ENCODE results near the gene RRM1. TPM values are rescaled to one million over a fixed set of nuclear protein-coding genes. Genes with fewer than 3 reads are reported as not detected.
A peak's percentile ranks its signal among the peaks of the same experiment; 100 is the strongest.

RRM1 gene
- total and polyA plus RNA-seq, 8 donors = 16.6 to 100 (median 25.7) TPM

- Histone ChIP-seq H3K9me3 (no peaks in the 10 kb centered on the region), H3K27me3 (no peaks in the 10 kb centered on the region), H3K27ac (peak overlapping the region in 1 of 5 donors; percentile 6), H3K4me3 (no peak overlapping the region), H3K36me3 (peaks cover 0 to 21% (median 17%) of the 10 kb centered on the region in 4 donors), H3K4me1 (peaks cover under 1 to 71% (median 39%) of the 10 kb centered on the region in 4 donors)
- TF ChIP-seq EP300 (IDR thresholded peaks at IDR 0.05) (no peak), POLR2AphosphoS5 (IDR thresholded peaks at IDR 0.05) (no peak), POLR2A (IDR thresholded peaks at IDR 0.05) (no peak), CTCF (IDR thresholded peaks at IDR 0.05) (no peak)
- no peak for DNase-seq
- intact Hi-C loops (cut with DNase I; ENCODE audit: low total_unique reads) = no loop called here
- WGBS, 5 donors = 86 to 97% (median 88%) methylated on average over 1 of the region's 1 CpG
Observed at GRCh38 chr11:4065086-4065485, 29.5 kb upstream of the RRM1 start.

- TF ChIP-seq CTCF (IDR thresholded peaks at IDR 0.05) = no peak
- TF ChIP-seq POLR2A (IDR thresholded peaks at IDR 0.05) = no peak
- no peak for TF ChIP-seq POLR2AphosphoS5 (IDR thresholded peaks at IDR 0.05)
- no peak for TF ChIP-seq EP300 (IDR thresholded peaks at IDR 0.05)
- intact Hi-C loops (cut with DNase I; ENCODE audit: low total_unique reads) = no loop called here
- Histone ChIP-seq H3K27ac (peak overlapping the region in 1 of 5 donors; percentile 6), H3K4me3 (no peak overlapping the region), H3K9me3 (no peaks in the 10 kb centered on the region), H3K4me1 (peaks cover 0 to 70% (median 33%) of the 10 kb centered on the region in 4 donors), H3K27me3 (no peaks in the 10 kb centered on the region), H3K36me3 (peaks cover 0 to 14% (median 12%) of the 10 kb centered on the region in 4 donors)
- peak in 1 of 2 donors; percentile 35 for DNase-seq
- 67 to 85% (median 72%) methylated on average over 2 of the region's 2 CpGs for WGBS, 5 donors
Observed at GRCh38 chr11:4065601-4066377, 28.8 kb upstream of the RRM1 start.

- intact Hi-C loops (cut with DNase I; ENCODE audit: low total_unique reads) = no loop called here
- no peaks in the 10 kb centered on the region for H3K9me3 ChIP-seq
- WGBS, 5 donors = 65 to 73% (median 71%) methylated on average over 5 of the region's 5 CpGs
- no peak for DNase-seq
- no peaks in the 10 kb centered on the region for H3K27me3 ChIP-seq
- no peak overlapping the region for H3K4me3 ChIP-seq
- H3K4me1 ChIP-seq = peaks cover 0 to 73% (median 32%) of the 10 kb centered on the region in 4 donors
- TF ChIP-seq POLR2A (IDR thresholded peaks at IDR 0.05) (no peak), POLR2AphosphoS5 (IDR thresholded peaks at IDR 0.05) (no peak), EP300 (IDR thresholded peaks at IDR 0.05) (no peak), CTCF (IDR thresholded peaks at IDR 0.05) (no peak)
- peaks cover 0 to 7% (median 2%) of the 10 kb centered on the region in 4 donors for H3K36me3 ChIP-seq
- no peak overlapping the region for H3K27ac ChIP-seq
Observed at GRCh38 chr11:4066910-4067309, 27.7 kb upstream of the RRM1 start.

GRCh38 chr11:4068962-4069361 lies 25.6 kb upstream of the RRM1 start:
- Histone ChIP-seq H3K27me3 (no peaks in the 10 kb centered on the region), H3K36me3 (peaks cover 0 to 14% (median 6%) of the 10 kb centered on the region in 4 donors), H3K9me3 (no peaks in the 10 kb centered on the region), H3K4me3 (no peak overlapping the region), H3K4me1 (peaks cover 0 to 71% (median 34%) of the 10 kb centered on the region in 4 donors), H3K27ac (no peak overlapping the region)
- intact Hi-C loops (cut with DNase I; ENCODE audit: low total_unique reads) = no loop called here
- TF ChIP-seq POLR2A (IDR thresholded peaks at IDR 0.05) (no peak), EP300 (IDR thresholded peaks at IDR 0.05) (no peak), POLR2AphosphoS5 (IDR thresholded peaks at IDR 0.05) (no peak), CTCF (IDR thresholded peaks at IDR 0.05) (no peak)
- 46 to 69% (median 66%) methylated on average over 1 of the region's 1 CpG for WGBS, 5 donors
- DNase-seq = no peak

Measured in stomach (tissue), 9 donors.